Measurements from ENCODE around the gene HNF1A. TPM values are rescaled to one million over a fixed set of nuclear protein-coding genes. Genes with fewer than 3 reads are reported as not detected.
A peak's percentile ranks its signal among the peaks of the same experiment; 100 is the strongest.

Gene HNF1A
- total and polyA plus RNA-seq, 2 donors (not counting 1 experiment from before 2014, with no cell fraction given): not detected

DNA sequence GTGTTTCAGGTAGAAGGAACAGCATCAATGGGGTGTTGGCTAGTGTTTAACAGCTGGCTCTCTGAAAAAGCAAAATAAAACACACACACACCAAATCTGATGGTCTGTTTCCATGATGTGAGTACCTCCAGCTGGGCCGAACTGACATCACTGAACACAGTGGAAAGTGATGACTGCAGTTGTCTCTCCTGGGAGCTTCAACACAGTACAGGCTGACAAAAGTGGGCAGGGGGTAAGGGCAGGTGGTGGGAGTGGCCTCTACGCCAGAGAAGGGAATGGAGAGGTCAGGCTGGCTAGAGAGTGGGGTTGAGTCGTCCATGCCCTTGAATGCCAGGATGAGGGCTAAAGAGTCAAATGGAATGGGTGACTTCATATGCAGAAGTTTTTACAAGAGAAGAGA, 8.0 kb upstream of the HNF1A start:
- Mint-ChIP-seq H3K27me3 (peaks cover 4% of the 10 kb centered on the region), H3K27ac (no peak overlapping the region), H3K4me1 (peaks cover 6% of the 10 kb centered on the region), H3K4me3 (no peak overlapping the region), H3K9me3 (ENCODE audit: insufficient read depth) (no peaks in the 10 kb centered on the region)
- Histone ChIP-seq H3K27ac (ENCODE audit: low read length in 2 of 2) (no peak overlapping the region), H4K20me1 (ENCODE audit: control insufficient read depth, insufficient read depth, low read length, poor library complexity, severe bottlenecking) (no peaks in the 10 kb centered on the region), H3K36me3 (replicated peaks in 1 of 2; ENCODE audit: control extremely low read depth in 1 of 2, control insufficient read depth in 1 of 2, extremely low read depth in 1 of 2, insufficient read depth in 2 of 2, low read length in 1 of 2) (no peaks in the 10 kb centered on the region), H3K9me3 (ENCODE audit: control extremely low read depth in 1 of 3, control insufficient read depth in 2 of 3, insufficient read depth in 1 of 3, low read length in 2 of 3) (no peaks in the 10 kb centered on the region), H3K79me2 (ENCODE audit: control insufficient read depth, insufficient read depth, low read length) (no peaks in the 10 kb centered on the region), H3K9ac (ENCODE audit: low read length) (no peak overlapping the region), H2AFZ (ENCODE audit: insufficient read depth, low read depth, low read length, poor library complexity, severe bottlenecking) (no peak overlapping the region), H3K4me2 (replicated peaks; ENCODE audit: low read depth, low read length, poor library complexity, severe bottlenecking) (no peak overlapping the region), H3K4me3 (ENCODE audit: control extremely low read depth in 1 of 5, extremely low read depth in 1 of 5, insufficient read depth in 1 of 5, low read depth in 2 of 5, low read length in 4 of 5) (no peak overlapping the region), H3K27me3 (replicated peaks in 1 of 4; ENCODE audit: control extremely low read depth in 1 of 4, control insufficient read depth in 3 of 4, insufficient read depth in 4 of 4, low read length in 3 of 4) (peaks cover 0 to 2% (median 0%) of the 10 kb centered on the region in 4 experiments), H3K4me1 (ENCODE audit: control insufficient read depth in 2 of 2, insufficient read depth in 2 of 2, low read length in 2 of 2) (peaks cover 3 to 6% of the 10 kb centered on the region in 2 donors)
- intact Hi-C loops (cut with micrococcal nuclease): loop anchor here (2.0 to 10.0 kb wide), 4 partner anchors 114 to 533 kb away; partner anchors contain the start of genes COX6A1 and UNC119B
- WGBS (ENCODE audit: insufficient coverage): 83% methylated on average over 3 of the region's 3 CpGs
- TF ChIP-seq EZH2 (IDR thresholded peaks at IDR 0.05; ENCODE audit: borderline replicate concordance, insufficient read depth, low read depth, low read length, poor library complexity, severe bottlenecking) (no peak), CTCF (IDR thresholded peaks at IDR 0.05) (no peak)
- no peak for ATAC-seq (ENCODE audit: low read depth)
- POLR2A ChIA-PET: no interaction called here
- CTCF ChIA-PET: interaction anchor here (2.3 to 5.6 kb wide), 3 partner anchors 9 to 388 kb away, joined by 7 to 88 read pairs (median 60); partner anchors contain the start of gene POP5
- no peak for DNase-seq

GRCh38 chr12:120971299-120972180, 6.8 kb upstream of the HNF1A start:
- H3K4me1 Mint-ChIP-seq: peaks cover 6% of the 10 kb centered on the region

More at GRCh38 chr12:120971299-120972180, 6.8 kb upstream of the HNF1A start:
- peak; percentile 88 for ATAC-seq (ENCODE audit: low read depth)
- Histone ChIP-seq H3K9me3 (ENCODE audit: control extremely low read depth in 1 of 3, control insufficient read depth in 2 of 3, insufficient read depth in 1 of 3, low read length in 2 of 3) (no peaks in the 10 kb centered on the region), H3K4me2 (replicated peaks; ENCODE audit: low read depth, low read length, poor library complexity, severe bottlenecking) (peak overlapping the region; percentile 20), H4K20me1 (ENCODE audit: control insufficient read depth, insufficient read depth, low read length, poor library complexity, severe bottlenecking) (no peaks in the 10 kb centered on the region), H3K4me3 (ENCODE audit: control extremely low read depth in 1 of 5, extremely low read depth in 1 of 5, insufficient read depth in 1 of 5, low read depth in 2 of 5, low read length in 4 of 5) (no peak overlapping the region), H3K27me3 (replicated peaks in 1 of 4; ENCODE audit: control extremely low read depth in 1 of 4, control insufficient read depth in 3 of 4, insufficient read depth in 4 of 4, low read length in 3 of 4) (peaks cover 0 to 2% (median 0%) of the 10 kb centered on the region in 4 experiments), H3K36me3 (replicated peaks in 1 of 2; ENCODE audit: control extremely low read depth in 1 of 2, control insufficient read depth in 1 of 2, extremely low read depth in 1 of 2, insufficient read depth in 2 of 2, low read length in 1 of 2) (no peaks in the 10 kb centered on the region), H3K9ac (ENCODE audit: low read length) (no peak overlapping the region), H3K4me1 (ENCODE audit: control insufficient read depth in 2 of 2, insufficient read depth in 2 of 2, low read length in 2 of 2) (peaks cover 3 to 6% of the 10 kb centered on the region in 2 donors), H3K27ac (ENCODE audit: low read length in 2 of 2) (no peak overlapping the region), H2AFZ (ENCODE audit: insufficient read depth, low read depth, low read length, poor library complexity, severe bottlenecking) (peak overlapping the region; percentile 20), H3K79me2 (ENCODE audit: control insufficient read depth, insufficient read depth, low read length) (no peaks in the 10 kb centered on the region)
- H3K9me3 Mint-ChIP-seq (ENCODE audit: insufficient read depth): no peaks in the 10 kb centered on the region
- intact Hi-C loops (cut with micrococcal nuclease): loop anchor here (1.0 to 10.0 kb wide), 5 partner anchors 115 to 534 kb away; partner anchors contain the start of genes COX6A1 and UNC119B
- ChIA-PET CTCF (interaction anchor here (0.6 to 5.6 kb wide), 68 partner anchors 8 to 743 kb away, joined by 3 to 88 read pairs (median 3); partner anchors contain the start of genes CABP1 and POP5), POLR2A (no interaction called here)
- DNase-seq: peak; percentile 78
- TF ChIP-seq CTCF (IDR thresholded peaks at IDR 0.05) (peak; percentile 80), EZH2 (IDR thresholded peaks at IDR 0.05; ENCODE audit: borderline replicate concordance, insufficient read depth, low read depth, low read length, poor library complexity, severe bottlenecking) (no peak)
- H3K27me3 Mint-ChIP-seq: peaks cover 4% of the 10 kb centered on the region
- WGBS (ENCODE audit: insufficient coverage): 48% methylated on average over 4 of the region's 13 CpGs
- H3K4me3 Mint-ChIP-seq: no peak overlapping the region
- H3K27ac Mint-ChIP-seq: peak overlapping the region; percentile 42
